SJSA1 (cell line): Measurements from ENCODE around the gene HMCN2. TPM values are rescaled to one million over a fixed set of nuclear protein-coding genes. Genes with fewer than 3 reads are reported as not detected.

Experiments
- DNase-seq, 2 experiments: peaks; one replicate each; pipeline ENCODE4 v3.0.0-alpha.2; 2015 to 2020; ENCODE audit warnings: low spot score in 2 of 2, low read depth in 1 of 2
- H3K27ac ChIP-seq: fragments of 250-450 bp; sonication (Bioruptor Pico); 2 replicates; pipeline ENCODE4 v1.5.1; 2020; ENCODE audit warnings: mild to moderate bottlenecking, moderate library complexity
- H3K27me3 ChIP-seq: fragments of 250-450 bp; sonication (Bioruptor Pico); replicated peaks from 2 replicates; pipeline ENCODE4 v1.5.1; 2020; ENCODE audit warnings: mild to moderate bottlenecking, moderate library complexity
- H3K36me3 ChIP-seq: fragments of 250-450 bp; sonication (Bioruptor Pico); 2 replicates; pipeline ENCODE4 v1.5.1; 2020; ENCODE audit warnings: mild to moderate bottlenecking
- H3K4me1 ChIP-seq: fragments of 250-450 bp; sonication (Bioruptor Pico); replicated peaks from 2 replicates; pipeline ENCODE4 v1.6.1; 2021; ENCODE audit warnings: mild to moderate bottlenecking
- H3K4me3 ChIP-seq: fragments of 250-450 bp; sonication (Bioruptor Pico); 2 replicates; pipeline ENCODE4 v1.5.1; 2020; ENCODE audit warnings: mild to moderate bottlenecking
- H3K9me3 ChIP-seq: fragments of 250-450 bp; sonication (Bioruptor Pico); replicated peaks from 2 replicates; pipeline ENCODE4 v1.5.1; 2020; ENCODE audit warnings: mild to moderate bottlenecking
- total RNA-seq: library from RNA; depleted of rRNA; stranded (reverse); fragments of >200 nt; shearing (Covaris generic); gene quantifications from 2 replicates; pipeline ENCODE4 v1.2.3, GENCODE V29; 2014

The HMCN2 gene
- total RNA-seq, 1 experiment from 2014 or later = 1.9 TPM

- Histone ChIP-seq H3K4me3 (no peak overlapping the region), H3K36me3 (peaks cover 36% of the 10 kb centered on the region), H3K27me3 (no peaks in the 10 kb centered on the region), H3K27ac (no peak overlapping the region), H3K9me3 (no peaks in the 10 kb centered on the region), H3K4me1 (peaks cover 34% of the 10 kb centered on the region)
- no peak for DNase-seq
Observed at GRCh38 chr9:130233587-130233945, 32.0 kb upstream of the HMCN2 start.

DNA sequence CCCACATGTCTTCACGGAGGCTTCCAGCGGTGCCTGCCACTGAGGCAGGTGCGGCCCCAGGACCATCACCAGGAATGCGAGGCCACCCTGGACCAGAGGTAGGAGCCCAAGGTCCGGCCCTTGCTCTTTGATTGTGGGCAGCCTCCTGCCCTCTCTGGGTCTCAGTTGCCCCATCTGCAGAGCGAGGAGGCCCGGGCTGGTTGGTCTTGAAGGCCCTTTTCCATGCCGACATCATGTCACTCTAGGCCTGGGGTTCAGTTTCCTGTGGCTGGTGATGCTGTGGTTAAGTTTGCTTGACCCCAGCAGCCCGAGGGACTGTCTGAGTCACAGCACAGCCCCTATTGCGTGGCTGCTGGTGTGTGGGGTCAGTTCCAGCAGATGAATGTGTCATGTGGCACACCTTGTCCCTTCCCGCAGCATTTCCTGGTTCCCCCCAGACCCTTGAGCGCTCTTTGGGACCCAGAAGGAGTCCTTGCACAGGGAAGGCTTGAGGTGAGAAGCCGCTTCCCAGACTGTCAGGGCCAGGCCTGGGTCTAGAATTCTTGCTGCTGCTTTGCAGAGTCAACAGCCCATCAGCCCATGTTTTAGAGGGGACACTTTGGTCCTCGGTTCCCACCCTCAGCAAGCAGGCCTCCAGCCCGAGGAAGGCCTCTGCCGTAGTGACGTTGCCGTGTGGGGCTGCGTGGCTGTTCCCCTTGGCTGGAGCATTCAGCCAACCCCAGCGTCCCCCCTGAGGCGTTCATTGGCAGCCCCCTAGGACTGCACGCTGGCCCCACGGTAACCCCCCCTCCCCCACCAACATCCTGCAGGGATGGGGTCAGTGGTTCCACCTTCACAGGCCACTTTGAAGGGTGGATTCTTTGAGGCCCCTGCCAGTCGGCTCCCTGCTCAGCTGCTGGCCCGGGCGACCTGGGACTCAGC, 31.0 kb upstream of the HMCN2 start:
- no peak for DNase-seq
- Histone ChIP-seq H3K9me3 (no peaks in the 10 kb centered on the region), H3K4me3 (no peak overlapping the region), H3K27me3 (no peaks in the 10 kb centered on the region), H3K27ac (no peak overlapping the region), H3K4me1 (peaks cover 35% of the 10 kb centered on the region), H3K36me3 (peaks cover 32% of the 10 kb centered on the region)

DNA sequence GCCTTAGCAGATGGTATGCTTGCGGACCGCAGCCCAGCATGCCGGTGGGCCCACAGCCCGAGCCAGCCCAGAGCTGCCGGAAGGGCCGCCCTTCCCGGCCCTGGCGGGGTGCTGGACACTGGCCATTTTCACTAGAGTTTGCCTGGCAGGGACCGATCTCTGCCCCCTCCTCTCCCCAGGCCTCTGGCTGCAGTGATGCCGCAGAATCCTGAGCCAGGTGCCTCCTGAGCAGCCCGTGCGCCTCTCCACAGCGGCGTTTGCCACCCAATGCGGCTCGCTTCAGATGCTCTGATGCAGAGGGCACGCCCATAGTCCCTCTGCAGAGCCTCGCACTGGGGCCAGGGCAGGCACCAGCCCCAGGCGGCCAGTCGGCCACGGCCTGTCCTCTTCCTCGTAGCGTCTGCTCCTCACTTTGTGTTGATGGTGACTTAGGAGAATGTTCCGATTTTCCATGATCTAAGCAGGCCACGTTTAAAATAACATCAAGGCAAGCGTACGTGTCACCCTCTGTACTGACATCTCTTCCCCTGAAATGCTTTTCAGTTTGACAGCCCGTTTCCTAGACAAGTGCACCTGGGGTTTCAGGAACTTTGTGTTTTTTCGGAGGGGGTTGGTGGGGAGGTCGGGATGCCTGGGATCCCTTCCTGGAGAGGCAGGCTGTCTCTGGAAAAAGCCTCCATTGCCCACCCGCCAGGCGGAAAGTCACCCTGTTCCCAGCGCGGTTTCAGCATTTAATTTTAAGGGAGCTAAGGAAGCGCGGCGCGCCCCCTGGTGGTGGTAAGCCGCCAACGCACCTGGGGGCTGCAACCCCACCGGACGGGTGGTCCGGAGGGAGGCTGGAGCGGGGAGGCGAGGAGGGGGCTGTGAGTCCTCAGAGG, 29.8 kb upstream of the HMCN2 start:
- DNase-seq = peak; percentile 71 to 77
- H3K27me3 ChIP-seq = no peaks in the 10 kb centered on the region
- peaks cover 26% of the 10 kb centered on the region for H3K36me3 ChIP-seq
- peaks cover 47% of the 10 kb centered on the region for H3K4me1 ChIP-seq
- peak overlapping the region; percentile 84 for H3K27ac ChIP-seq
- no peaks in the 10 kb centered on the region for H3K9me3 ChIP-seq
- no peak overlapping the region for H3K4me3 ChIP-seq

GRCh38 chr9:130236436-130236985, 29.0 kb upstream of the HMCN2 start:
- peak in 1 of 2 experiments; percentile 75 for DNase-seq
- H3K36me3 ChIP-seq = peaks cover 24% of the 10 kb centered on the region
- no peaks in the 10 kb centered on the region for H3K9me3 ChIP-seq
- no peak overlapping the region for H3K4me3 ChIP-seq
- peaks cover 50% of the 10 kb centered on the region for H3K4me1 ChIP-seq
- H3K27ac ChIP-seq = peak overlapping the region; percentile 84
- no peaks in the 10 kb centered on the region for H3K27me3 ChIP-seq

DNA sequence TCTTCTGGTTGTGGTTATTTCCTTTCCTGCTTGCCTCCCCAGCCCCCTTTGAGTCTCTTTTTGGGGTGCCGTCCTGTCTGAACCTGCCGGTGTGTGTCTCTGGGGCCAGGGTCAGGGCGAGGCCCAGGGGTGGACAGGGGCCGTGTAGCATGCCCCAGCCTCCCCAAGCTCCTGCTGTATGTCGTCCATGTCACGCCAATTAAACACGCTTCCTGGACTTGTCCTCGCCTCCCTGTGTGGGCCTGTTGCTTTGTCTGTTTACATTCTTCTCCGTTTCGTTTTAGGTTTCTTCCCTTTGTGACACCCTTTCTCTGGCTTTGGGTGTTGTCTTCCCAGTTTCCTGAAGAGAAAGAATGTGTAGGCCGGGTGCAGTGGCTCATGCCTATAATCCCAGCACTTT, 28.5 kb upstream of the HMCN2 start:
- no peak overlapping the region for H3K4me3 ChIP-seq
- DNase-seq = peak; percentile 90 to 96
- peaks cover 50% of the 10 kb centered on the region for H3K4me1 ChIP-seq
- peak overlapping the region; percentile 84 for H3K27ac ChIP-seq
- H3K27me3 ChIP-seq = no peaks in the 10 kb centered on the region
- peaks cover 19% of the 10 kb centered on the region for H3K36me3 ChIP-seq
- no peaks in the 10 kb centered on the region for H3K9me3 ChIP-seq

DNA sequence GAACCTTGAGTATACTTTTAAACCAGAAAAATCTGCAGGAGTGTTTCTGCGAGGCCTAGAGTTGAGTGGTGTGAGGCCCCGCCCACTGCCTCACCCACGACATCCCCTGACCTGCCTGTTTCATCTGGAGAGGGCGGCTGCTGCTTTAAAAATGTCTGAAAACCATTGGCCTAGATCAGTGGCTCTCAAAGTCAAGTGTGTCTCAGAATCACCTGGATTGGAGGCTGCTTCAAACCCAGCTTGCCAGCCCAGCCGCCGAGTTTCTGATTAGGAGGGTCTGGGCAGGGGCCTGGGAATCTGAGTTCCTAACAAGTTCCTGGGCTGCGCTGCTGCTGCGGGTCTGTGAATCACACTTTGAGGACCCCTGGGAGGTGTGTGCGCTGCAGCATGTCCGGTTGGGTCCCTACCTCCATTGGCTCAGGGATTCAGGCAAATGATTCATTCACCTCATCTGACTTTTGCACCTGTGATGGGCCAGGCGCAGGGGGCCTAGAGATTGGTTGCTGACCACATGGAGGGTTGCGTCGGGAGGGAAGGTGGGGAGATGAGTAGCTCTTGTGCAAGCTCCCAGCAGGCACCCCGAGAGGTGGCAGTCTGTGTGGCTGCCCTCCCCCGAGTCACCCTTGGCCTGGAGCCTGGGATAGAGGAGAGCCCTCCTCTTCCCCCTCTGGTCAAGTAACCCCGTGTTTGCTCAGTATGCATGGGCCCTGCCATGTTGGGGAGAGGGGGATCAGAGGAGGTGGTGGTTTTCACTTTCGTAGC, 27.6 kb upstream of the HMCN2 start:
- peaks cover 18% of the 10 kb centered on the region for H3K36me3 ChIP-seq
- DNase-seq = no peak
- no peak overlapping the region for H3K4me3 ChIP-seq
- peak overlapping the region; percentile 84 for H3K27ac ChIP-seq
- no peaks in the 10 kb centered on the region for H3K9me3 ChIP-seq
- no peaks in the 10 kb centered on the region for H3K27me3 ChIP-seq
- H3K4me1 ChIP-seq = peaks cover 52% of the 10 kb centered on the region

DNA sequence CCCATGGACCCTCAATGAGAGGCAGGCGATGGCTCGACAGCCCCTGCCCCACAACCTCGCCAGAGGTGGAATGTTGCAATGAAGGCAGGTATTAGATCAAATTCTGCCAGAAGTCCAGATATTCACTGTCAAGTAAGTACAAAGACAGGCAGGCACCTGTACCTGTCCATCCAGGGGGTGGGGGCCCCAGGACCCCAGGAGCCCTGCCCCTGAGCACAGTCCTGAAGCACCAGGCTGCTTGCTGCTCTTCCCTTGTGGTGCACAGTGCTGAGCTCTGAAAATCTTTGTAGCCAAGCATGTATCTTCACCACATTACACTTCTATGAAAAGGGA, 26.2 kb upstream of the HMCN2 start:
- DNase-seq = no peak
- no peak overlapping the region for H3K4me3 ChIP-seq
- H3K4me1 ChIP-seq = peaks cover 54% of the 10 kb centered on the region
- no peak overlapping the region for H3K27ac ChIP-seq
- H3K36me3 ChIP-seq = peaks cover 9% of the 10 kb centered on the region
- H3K9me3 ChIP-seq = no peaks in the 10 kb centered on the region
- no peaks in the 10 kb centered on the region for H3K27me3 ChIP-seq

- Histone ChIP-seq H3K27ac (no peak overlapping the region), H3K36me3 (peaks cover 4% of the 10 kb centered on the region), H3K4me3 (no peak overlapping the region), H3K27me3 (no peaks in the 10 kb centered on the region), H3K4me1 (peaks cover 51% of the 10 kb centered on the region), H3K9me3 (no peaks in the 10 kb centered on the region)
- no peak for DNase-seq
Observed at GRCh38 chr9:130239741-130240241, 25.8 kb upstream of the HMCN2 start.

DNA sequence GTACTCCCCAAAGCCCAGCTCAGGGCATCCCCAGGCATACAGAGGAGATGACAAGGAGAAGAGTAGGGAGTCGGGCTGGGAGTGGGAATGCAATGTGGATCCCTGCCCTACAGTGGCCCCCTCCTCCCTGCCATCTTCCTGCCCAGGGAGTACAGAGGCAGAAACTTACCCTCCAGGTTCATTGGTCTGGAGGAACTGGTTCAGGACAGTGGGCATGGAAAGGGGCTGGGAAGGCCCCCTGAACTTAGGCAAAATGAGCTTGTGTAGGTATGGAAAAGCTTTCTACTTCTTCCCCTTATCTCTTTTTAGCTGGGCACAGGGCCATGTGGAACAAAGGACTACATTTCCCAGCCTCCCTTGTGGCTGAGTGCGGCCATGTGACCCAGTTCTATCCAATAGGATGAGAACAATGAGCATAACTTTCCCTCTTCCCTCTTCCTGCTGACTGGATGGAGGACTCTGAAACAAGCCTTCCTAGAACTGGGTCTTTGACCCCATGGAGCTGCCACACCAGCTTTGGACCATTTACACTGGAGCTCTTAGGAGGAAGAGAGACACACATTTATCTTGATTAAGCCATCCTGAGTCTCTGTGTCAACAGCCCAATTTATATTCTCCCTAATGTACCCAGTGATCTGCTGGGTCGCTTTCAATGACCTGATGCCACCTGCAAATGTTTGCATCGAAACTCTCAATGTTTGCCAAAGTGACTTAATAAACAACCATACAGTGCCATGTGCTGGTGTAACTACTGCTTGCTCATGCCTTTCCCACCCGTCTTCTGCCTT, 25.0 kb upstream of the HMCN2 start:
- H3K9me3 ChIP-seq = no peaks in the 10 kb centered on the region
- H3K36me3 ChIP-seq = peaks cover 3% of the 10 kb centered on the region

GRCh38 chr9:130241198-130241535, 24.4 kb upstream of the HMCN2 start:
- no peak overlapping the region for H3K27ac ChIP-seq
- no peaks in the 10 kb centered on the region for H3K27me3 ChIP-seq
- peaks cover 42% of the 10 kb centered on the region for H3K4me1 ChIP-seq
- no peaks in the 10 kb centered on the region for H3K9me3 ChIP-seq
- H3K36me3 ChIP-seq = no peaks in the 10 kb centered on the region
- DNase-seq = no peak
- no peak overlapping the region for H3K4me3 ChIP-seq

More for the DNA sequence above, 25.0 kb upstream of the HMCN2 start:
- DNase-seq = peak; percentile 63 to 66
- H3K4me1 ChIP-seq = peaks cover 48% of the 10 kb centered on the region
- no peak overlapping the region for H3K4me3 ChIP-seq
- no peaks in the 10 kb centered on the region for H3K27me3 ChIP-seq
- H3K27ac ChIP-seq = no peak overlapping the region

DNA sequence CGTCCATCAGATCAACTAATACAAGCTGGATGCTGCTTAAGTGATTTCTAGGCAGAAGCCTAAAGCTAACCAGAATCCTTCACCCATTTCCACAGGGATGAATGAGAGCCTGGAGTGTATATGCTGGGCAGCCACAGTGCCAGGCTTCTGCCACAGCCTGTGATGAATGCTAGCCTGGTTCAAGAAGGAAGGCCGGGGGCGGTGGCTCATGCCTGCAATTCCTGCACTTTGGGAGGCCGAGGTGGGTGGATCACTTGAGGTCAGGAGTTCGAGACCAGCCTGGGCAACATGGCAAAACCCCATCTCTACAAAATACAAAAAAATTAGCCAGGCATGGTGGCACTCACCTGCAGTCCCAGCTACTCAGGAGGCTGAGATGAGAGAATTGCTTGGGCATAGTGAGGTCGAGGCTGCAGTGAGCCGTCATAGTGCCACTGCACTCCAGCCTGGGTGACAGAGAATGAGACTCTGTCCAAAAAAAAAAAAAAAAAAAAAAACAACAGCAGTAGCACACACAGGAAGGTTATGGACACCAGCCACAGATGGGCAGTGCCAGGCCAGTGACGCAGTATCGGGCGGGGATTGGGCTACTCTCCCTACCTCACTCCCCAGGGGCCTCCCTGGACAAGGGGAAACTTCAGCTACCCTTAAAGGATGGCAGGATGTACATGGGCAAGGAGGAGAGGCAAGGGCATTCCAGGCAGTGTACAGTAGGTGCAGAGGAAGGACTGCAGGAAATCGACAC, 23.1 kb upstream of the HMCN2 start:
- peaks cover 30% of the 10 kb centered on the region for H3K4me1 ChIP-seq
- no peak overlapping the region for H3K4me3 ChIP-seq
- H3K27me3 ChIP-seq = no peaks in the 10 kb centered on the region
- H3K27ac ChIP-seq = no peak overlapping the region
- DNase-seq = no peak
- no peaks in the 10 kb centered on the region for H3K9me3 ChIP-seq
- H3K36me3 ChIP-seq = no peaks in the 10 kb centered on the region
